K562 (cell line): ENCODE results near the gene FBXO17. TPM values are rescaled to one million over a fixed set of nuclear protein-coding genes. Genes with fewer than 3 reads are reported as not detected.

Experiments used
- E2F4 ChIP-seq: sonication (generic); formaldehyde crosslinking; IDR thresholded peaks from 2 replicates; pipeline ENCODE4 v1.8.0; 2022; ENCODE audit warnings: mild to moderate bottlenecking, low read depth, missing genetic modification reagents
- FOXO4 ChIP-seq: fragments of 450-650 bp; formaldehyde crosslinking; IDR thresholded peaks from 2 replicates; pipeline ENCODE4 v1.4.0; 2020; ENCODE audit warnings: mild to moderate bottlenecking, moderate library complexity
- GABPB1 ChIP-seq: sonication (generic); formaldehyde crosslinking; IDR thresholded peaks from 2 replicates; pipeline ENCODE4 v1.8.0; 2022; ENCODE audit warnings: mild to moderate bottlenecking, missing genetic modification reagents
- PRDM10 ChIP-seq: fragments of 450-650 bp; IDR thresholded peaks from 2 replicates; pipeline ENCODE4 v1.6.1; 2018; ENCODE audit not compliant: partially characterized antibody
- SMAD1 ChIP-seq: fragments of 150-350 bp; IDR thresholded peaks from 2 replicates; pipeline ENCODE4 v1.6.1; 2014; ENCODE audit warnings: low read length, low read depth; ENCODE audit not compliant: partially characterized antibody
- ZFP91 ChIP-seq: sonication (generic); formaldehyde crosslinking; IDR thresholded peaks from 2 replicates; pipeline ENCODE4 v1.8.0; 2022; ENCODE audit warnings: mild to moderate bottlenecking, missing genetic modification reagents
- ZNF124 ChIP-seq: sonication (generic); formaldehyde crosslinking; IDR thresholded peaks from 2 replicates; pipeline ENCODE4 v1.8.1; 2022; ENCODE audit warnings: missing genetic modification reagents
- ZNF511 ChIP-seq: sonication (generic); formaldehyde crosslinking; IDR thresholded peaks from 2 replicates; pipeline ENCODE4 v1.8.0; 2022; ENCODE audit warnings: mild to moderate bottlenecking, missing genetic modification reagents
- ZNF639 ChIP-seq, 2 experiments: fragments of 200-800 bp in 1 of 2; sonication (Bioruptor generic) in 1 of 2; sonication (generic) in 1 of 2; formaldehyde crosslinking in 1 of 2; IDR thresholded peaks in 1 of 2; conservative IDR thresholded peaks in 1 of 2; 2 replicates each; pipeline versions ENCODE4 v1.5.0 to v1.6.1; 2016 to 2020; ENCODE audit warnings: missing compliant biosample characterization in 1 of 2, missing genetic modification characterization in 1 of 2, missing genetic modification reagents in 1 of 2
- ZSCAN29 ChIP-seq: fragments of 450-650 bp; IDR thresholded peaks from 2 replicates; pipeline ENCODE4 v1.6.1; 2017
- polyA plus RNA-seq, 8 experiments: library from polyadenylated mRNA; depleted of rRNA in 4 of 8; stranded (reverse) in 5 of 8; unstranded in 3 of 8; fragments of >200 nt; fragmentation: Nextera tagmentation in 2 of 8; fragmentation: Illumina TruSeq in 1 of 8; extraction: Ambion mirVana in 2 of 8; extraction: Trizol in 1 of 8; gene quantifications; 2 replicates each; pipeline versions ENCODE4 v1.2.1 to v1.2.3, GENCODE V29; 2011 to 2014; ENCODE audit warnings: inconsistent platforms in 1 of 8, missing spikeins in 1 of 8
- total RNA-seq, 7 experiments: library from RNA; depleted of rRNA in 6 of 7; stranded (reverse); fragments of >200 nt in 6 of 7; fragmentation: Illumina TruSeq in 2 of 7; extraction: Trizol in 2 of 7; gene quantifications; 2 replicates each; pipeline versions ENCODE4 v1.2.1 to v1.2.3, GENCODE V29; 2011 to 2021; ENCODE audit warnings: low replicate concordance in 1 of 7

The FBXO17 gene
- total and polyA plus RNA-seq, 9 of the 15 experiments (the other 6 are each of a cell fraction or from before 2014, with no cell fraction given) = 4.1 to 27.1 (median 19.0) TPM

GRCh38 chr19:38929929-38930775, 45.4 kb downstream of the FBXO17 start, which contains the start of gene SARS2 (continued):
- TF ChIP-seq GABPB1 (peak; percentile 82; the same call in 1 of the 2 replicates), ZFP91 (CRISPR knock-in tag) (no peak), FOXO4 (CRISPR knock-in tag) (no peak), ZNF639 (CRISPR knock-in tag; conservative IDR thresholded peaks at IDR 0.05 in 1 of 2, IDR thresholded peaks at IDR 0.05 in 1 of 2) (peak in 1 of 2 experiments; percentile 97; a peak in 2 of 4 replicates), E2F4 (CRISPR knock-in tag) (no peak), ZSCAN29 (no peak), ZNF511 (CRISPR knock-in tag) (peak; percentile 80; the same call in 1 of the 2 replicates), ZNF124 (no peak), PRDM10 (no peak), SMAD1 (peak; percentile 57)
